ENCODE results near the gene ALS2CL.

- TF ChIP-seq CTCF (IDR thresholded peaks at IDR 0.05 in 2 of 3, conservative IDR thresholded peaks at IDR 0.05 in 1 of 3; ENCODE audit: borderline replicate concordance in 1 of 3, insufficient read depth in 1 of 3, low read depth in 2 of 3, low read length in 2 of 3), result no peak
- no peak for TF ChIP-seq JUND (IDR thresholded peaks at IDR 0.05)
- no peak for TF ChIP-seq POLR2A (IDR thresholded peaks at IDR 0.05; ENCODE audit: borderline replicate concordance, extremely low read depth, insufficient read depth, insufficient read length)
- no peak for TF ChIP-seq MAX (IDR thresholded peaks at IDR 0.05)
Observed at GRCh38 chr3:46714728-46715506, 21.4 kb upstream of the ALS2CL start.

All from HCT116 (cell line).